NCI-H446 (cell line): Measurements from ENCODE around the gene GXYLT1.
"Not testable (repeated sequence)": the region's sequence is repeated elsewhere in the genome, so short reads cannot be mapped to it uniquely, and the experiment has no call there.

Experiments
- DNase-seq, 2 experiments: peaks; one replicate each; lab custom pipeline; 2025; lab: John Stamatoyannopoulos, UW

Gene GXYLT1

DNA sequence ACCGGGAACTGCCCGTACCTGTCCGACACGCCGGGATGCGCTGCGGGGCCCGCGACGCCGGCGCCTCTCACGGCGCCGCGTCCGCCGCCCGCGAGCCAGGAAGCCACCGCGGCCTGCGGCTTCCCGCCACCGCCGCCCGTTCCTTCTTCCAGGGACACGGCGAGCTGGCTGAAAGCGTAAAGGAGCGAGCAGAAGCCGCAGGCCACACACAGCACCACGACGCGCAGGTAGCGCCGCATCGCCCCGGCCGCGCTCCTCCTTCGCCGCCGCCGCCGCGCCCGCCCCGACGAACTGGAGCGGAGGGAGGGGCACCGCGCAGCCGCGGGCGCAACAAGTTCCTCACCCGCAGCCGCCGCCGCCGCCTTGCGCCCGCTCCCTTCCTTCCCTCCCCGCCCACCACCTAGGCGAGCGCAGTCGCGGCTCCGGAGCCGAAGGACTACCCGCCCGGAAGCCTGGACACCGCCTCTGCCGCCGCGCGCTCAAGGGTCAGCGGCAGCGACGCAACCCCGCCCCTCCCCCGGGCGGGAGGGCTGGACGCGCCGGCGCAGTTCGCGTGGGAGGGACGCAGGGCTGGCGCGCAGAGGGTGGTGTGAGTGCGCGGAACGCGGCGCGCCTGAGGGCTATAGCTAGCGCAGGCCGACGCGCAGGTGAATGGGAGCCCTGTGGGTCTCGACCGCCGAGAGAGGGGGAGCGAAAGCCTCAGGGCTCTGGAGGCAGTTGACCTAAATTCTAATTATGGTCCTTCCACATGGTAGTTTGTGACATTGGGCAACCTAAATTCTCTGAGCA lies at the start of gene GXYLT1:
Gene GXYLT1, minus strand, starts transcription at position 467 of the 789 bp plus-strand sequence. Its CDS starts 228 bp downstream, at position 239.
- peak; percentile 52 to 92 for DNase-seq

DNA sequence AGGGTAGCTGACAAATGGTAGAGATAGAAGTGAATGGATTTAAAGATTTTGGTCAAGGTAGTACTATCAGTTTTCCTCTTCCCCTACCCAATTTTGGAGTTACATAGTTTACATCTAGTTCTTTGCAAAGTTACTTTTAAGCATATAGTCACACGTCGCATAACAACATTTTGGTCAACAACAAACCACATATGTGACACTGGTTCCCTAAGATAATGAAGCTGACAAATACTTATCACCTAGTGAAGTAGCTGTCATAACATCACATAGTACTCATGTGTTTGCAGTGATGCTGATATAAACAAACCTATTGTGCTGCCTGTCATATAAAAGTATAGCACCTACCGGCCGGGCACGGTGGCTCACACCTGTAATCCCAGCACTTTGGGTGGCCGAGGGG lies 48.0 kb upstream of the GXYLT1 start:
- no peak for DNase-seq

DNA sequence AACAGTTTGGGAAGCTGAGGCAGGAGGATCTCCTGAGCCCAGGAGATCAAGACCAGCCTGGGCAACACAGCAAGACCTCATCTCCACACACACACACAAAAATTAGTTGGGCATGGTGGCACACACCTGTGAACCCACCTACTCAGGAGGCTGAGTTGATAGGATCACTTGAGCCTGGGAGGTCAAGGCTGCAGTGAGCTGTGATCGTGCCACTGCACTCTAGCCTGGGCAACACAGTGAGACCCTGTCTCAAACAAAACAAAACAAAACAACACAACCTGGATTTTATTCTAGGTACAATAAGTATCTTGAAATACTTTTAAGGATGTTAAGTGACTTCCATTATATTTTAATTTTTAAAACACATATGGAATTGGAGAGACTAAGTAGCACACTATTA lies 47.6 kb upstream of the GXYLT1 start:
- no peak for DNase-seq

DNA sequence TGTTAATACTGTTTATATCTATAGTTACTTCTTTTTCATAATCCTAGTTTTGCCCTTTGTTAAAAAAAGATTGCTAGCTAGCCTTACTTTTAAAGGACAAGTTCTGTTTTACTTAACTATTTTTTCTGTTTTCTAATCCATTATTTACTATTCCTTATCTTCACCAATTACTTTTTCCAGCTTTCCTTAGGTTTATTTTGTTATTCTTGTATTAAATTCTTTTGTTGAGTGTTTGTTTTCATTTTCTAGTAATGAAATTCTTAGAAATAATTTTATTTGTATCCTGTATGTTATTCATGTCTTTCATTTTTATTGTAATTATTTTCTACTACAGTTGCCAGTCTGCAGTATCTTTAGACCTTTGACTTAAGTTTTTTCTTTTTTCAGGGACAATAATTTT lies 45.7 kb upstream of the GXYLT1 start:
- DNase-seq: no peak

DNA sequence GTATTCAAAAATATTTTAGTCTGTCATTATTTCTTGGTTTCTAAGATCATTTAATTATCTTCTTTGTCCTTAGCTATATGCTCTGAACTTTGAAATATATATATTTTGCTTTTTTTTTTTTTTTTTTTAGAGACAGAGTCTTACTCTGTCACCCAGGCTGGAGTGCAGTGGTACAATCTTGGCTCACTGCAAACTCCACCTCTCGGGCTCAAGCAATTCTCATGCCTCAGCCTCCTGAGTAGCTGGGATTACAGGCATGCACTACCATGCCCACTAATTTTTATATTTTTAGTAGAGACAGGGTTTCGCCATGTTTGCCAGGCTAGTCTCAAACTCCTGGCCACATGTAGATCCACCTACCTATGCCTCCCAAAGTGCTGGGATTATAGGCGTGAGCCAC lies 43.6 kb upstream of the GXYLT1 start:
- not testable (repeated sequence) for DNase-seq

DNA sequence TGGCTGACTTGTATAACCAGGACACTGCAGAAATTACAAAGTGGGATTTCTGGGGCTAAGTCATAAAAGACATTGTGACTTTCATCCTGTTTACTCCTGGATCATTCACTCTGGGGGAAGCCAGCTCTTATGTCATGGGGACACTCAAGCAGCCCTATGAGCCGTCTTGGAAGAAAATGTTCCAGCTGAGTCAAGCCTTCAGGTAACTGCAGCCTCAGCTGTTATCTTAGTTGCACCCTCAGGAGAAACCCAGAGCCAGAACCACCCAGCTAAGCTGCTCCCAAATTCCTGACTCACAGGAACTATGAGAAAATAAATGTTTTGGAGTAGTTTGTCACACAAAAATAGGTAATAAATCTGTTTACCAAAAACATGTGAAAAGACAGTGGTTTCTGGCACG lies 43.1 kb upstream of the GXYLT1 start:
- DNase-seq: no peak

GRCh38 chr12:42186793-42187192 lies 42.1 kb upstream of the GXYLT1 start:
- no peak for DNase-seq

GRCh38 chr12:42182394-42182793 lies 37.7 kb upstream of the GXYLT1 start:
- no peak for DNase-seq

- no peak for DNase-seq
These were observed 36.4 kb upstream of the GXYLT1 start for GRCh38 chr12:42180990-42181596.

DNA sequence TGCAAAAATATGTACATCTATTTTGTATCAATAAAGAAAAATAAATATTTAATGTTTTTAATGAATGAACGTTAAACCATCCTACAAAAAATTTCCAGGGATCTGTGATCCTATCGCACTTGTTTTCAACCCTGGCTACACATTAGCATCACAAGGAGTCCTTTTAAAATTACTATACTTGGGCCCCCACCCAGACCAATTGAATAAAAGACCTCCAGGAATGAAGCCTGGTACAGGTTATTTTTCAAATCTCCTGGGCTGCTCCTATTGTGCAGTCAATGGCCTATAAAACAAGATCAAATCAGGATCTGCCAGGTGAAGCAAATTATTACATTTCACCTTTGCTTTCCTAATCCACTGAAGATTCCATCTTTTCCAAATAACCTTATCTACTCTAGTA lies 33.4 kb upstream of the GXYLT1 start:
- no peak for DNase-seq

- no peak for DNase-seq
These were observed 30.3 kb upstream of the GXYLT1 start for GRCh38 chr12:42174978-42175377.

GRCh38 chr12:42173961-42174521 lies 29.4 kb upstream of the GXYLT1 start:
- DNase-seq: no peak

GRCh38 chr12:42172441-42173210 lies 28.0 kb upstream of the GXYLT1 start:
- no peak for DNase-seq

DNA sequence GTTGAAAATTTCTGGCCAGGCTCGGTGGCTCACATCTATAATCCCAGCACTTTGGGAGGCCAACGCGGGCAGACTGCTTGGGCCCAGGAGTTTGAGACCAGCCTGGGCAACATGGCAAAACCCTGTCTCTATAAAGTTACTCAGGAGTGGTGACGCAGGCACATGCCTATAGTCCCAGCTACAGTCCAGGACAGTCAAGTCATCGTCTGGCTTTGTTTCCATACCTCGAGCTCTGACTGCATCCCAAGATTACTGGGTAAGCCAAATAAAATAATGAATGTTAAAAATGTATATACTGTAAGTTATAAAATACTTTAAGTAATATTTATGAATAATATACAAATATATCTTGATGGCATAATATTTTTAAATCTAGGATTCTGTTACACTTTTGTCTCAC lies 23.0 kb upstream of the GXYLT1 start:
- DNase-seq: no peak

DNA sequence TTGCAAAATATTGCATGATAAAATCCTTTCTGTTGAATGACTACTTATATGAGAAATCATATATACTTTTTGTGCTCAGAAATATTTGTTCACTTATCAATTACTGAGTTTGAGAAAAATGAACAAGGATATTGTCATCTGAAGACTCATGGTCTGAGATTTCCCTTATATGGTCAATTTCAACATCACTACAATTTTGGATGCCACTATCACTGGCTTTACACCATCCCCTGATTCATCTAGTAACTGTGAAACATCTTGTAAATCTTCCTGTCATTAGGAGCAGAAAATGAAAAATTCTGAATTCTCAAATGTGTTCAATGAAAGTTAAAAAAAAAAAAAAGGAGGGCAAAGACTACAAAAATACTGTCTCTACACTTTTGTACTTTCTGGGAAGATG lies 21.8 kb upstream of the GXYLT1 start:
- DNase-seq: no peak

- no peak for DNase-seq
These were observed 19.2 kb upstream of the GXYLT1 start for GRCh38 chr12:42163913-42164312.

- DNase-seq: no peak
These were observed 18.3 kb upstream of the GXYLT1 start for GRCh38 chr12:42162965-42163364.

DNA sequence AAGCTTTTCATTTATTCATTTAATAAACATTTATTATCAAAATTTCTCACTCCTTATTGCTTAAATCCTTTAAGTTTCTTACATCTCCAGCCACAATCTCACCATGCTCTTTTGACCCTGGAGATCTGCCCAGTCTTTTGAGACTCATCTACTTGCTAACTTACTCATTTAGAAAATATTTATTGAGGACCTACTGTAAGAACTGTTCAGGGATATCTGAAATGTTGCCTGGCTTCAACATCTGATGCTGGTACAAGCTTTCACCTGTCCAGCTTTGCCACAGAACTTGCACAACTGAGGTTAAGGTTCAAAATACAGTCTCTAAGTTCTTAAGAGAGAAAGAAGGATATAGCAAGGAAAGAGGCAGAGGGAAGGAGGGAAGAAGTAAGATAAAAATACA lies 17.5 kb upstream of the GXYLT1 start:
- no peak for DNase-seq

DNA sequence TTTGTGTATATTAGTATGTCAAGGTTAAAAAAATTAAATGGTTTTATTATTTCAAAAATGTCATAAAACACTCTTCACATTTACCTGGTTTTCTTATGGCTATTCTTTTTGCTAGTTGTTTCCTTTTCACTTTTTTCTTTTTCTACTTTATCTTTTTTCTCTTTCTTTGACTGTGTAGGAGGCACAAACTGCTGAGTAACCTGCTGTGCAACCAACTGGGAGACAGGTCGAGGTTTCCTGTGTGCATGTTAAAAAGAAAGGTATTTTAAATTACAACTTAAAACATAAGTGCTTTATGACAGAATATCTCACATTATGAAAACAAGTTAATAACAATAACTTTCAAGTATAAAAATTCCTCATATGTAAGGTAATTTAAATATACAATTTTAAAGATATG lies 16.9 kb upstream of the GXYLT1 start:
- no peak for DNase-seq

DNA sequence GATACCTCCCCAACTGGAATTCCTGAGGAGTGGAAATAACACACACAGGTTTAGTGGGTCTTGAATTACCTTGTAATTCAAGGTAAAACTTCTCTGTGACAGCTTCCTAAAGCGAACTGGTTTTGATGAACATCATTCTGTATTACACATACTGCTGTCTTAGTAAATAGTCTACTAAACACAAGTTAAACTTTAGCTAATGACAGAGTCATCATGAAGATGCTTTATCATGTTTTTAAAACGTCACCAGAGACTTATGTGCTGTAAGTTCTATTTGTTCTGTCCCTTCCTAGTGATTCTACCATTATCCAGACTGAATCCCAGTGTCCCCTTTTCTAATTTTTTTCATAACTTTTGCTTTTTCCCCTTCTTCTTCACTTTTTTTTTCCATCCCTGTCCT lies 11.6 kb upstream of the GXYLT1 start:
- DNase-seq: no peak

- DNase-seq: peak in 1 of 2 experiments; percentile 5
These were observed 1.0 kb upstream of the GXYLT1 start for GRCh38 chr12:42145552-42146215.

- no peak for DNase-seq
These were observed 499 bp upstream of the GXYLT1 start for GRCh38 chr12:42145197-42145549.

DNA sequence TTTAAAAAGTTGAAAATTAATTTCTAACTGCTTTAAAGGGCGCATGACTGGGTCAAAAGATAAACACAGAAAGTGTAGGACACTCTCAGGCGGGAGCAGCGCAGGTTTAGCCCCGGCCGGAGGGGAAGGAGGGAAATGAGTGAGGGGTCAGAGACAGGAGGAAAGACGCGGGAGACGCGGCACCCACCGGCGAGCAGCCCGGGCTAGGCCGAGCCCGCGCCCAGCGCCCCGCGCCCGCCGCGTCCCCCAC lies 591 bp downstream of the GXYLT1 start:
- no peak for DNase-seq
